A673 (cell line): ENCODE data around the gene ELFN1.
"Not testable (repeated sequence)": the region's sequence is repeated elsewhere in the genome, so short reads cannot be mapped to it uniquely, and the experiment has no call there.

ENCODE experiments used
- CTCF ChIP-seq: fragments of 300-800, 200-600 bp; sonication (generic); conservative IDR thresholded peaks from 2 replicates; pipeline ENCODE4 v1.5.1; 2017; ENCODE audit warnings: low read depth, mild to moderate bottlenecking, antibody characterized with exemption, low read length, moderate library complexity, mixed read lengths
- EZH2 ChIP-seq: fragments of 200-600 bp; sonication (generic); IDR thresholded peaks from 2 replicates; pipeline ENCODE4 v1.6.1; 2017; ENCODE audit warnings: borderline replicate concordance, low read depth, mild to moderate bottlenecking, mixed read lengths, antibody characterized with exemption, low read length; ENCODE audit not compliant: poor library complexity, severe bottlenecking

GRCh38 chr7:1719256-1719655 lies 49.2 kb downstream of the ELFN1 start:
- not testable (repeated sequence) for TF ChIP-seq CTCF, EZH2
